GM19468 (cell line): ENCODE data around the gene SPEM3.

ENCODE experiments used
- ATAC-seq: cut with Tn5 transposase; IDR thresholded peaks from one replicate; pipeline ENCODE4 v1.9.1; 2021; ENCODE audit warnings: mild to moderate bottlenecking, moderate library complexity, moderate number of reproducible peaks; ENCODE audit not compliant: unreplicated experiment; ENCODE audit errors: extremely low read depth

The SPEM3 gene

GRCh38 chr17:7428557-7428956 is at the start of gene SPEM3:
Gene SPEM3, plus strand, starts transcription at chr17:7428857. Its CDS starts 46 bp downstream, at chr17:7428903.
- ATAC-seq = no peak

- no peak for ATAC-seq
Measured at GRCh38 chr17:7379134-7379533, 49.5 kb upstream of the SPEM3 start.

GRCh38 chr17:7380321-7380720 is 48.3 kb upstream of the SPEM3 start:
- no peak for ATAC-seq

GRCh38 chr17:7380855-7381683 is 47.6 kb upstream of the SPEM3 start, which contains the start of gene TNK1:
Gene TNK1, plus strand, starts transcription at chr17:7381089. Its CDS starts 1,838 bp downstream, at chr17:7382927.
- ATAC-seq = no peak

- ATAC-seq = no peak
Measured at GRCh38 chr17:7382901-7383300, 45.8 kb upstream of the SPEM3 start.

- no peak for ATAC-seq
Measured at GRCh38 chr17:7383371-7383741, 45.3 kb upstream of the SPEM3 start.

GRCh38 chr17:7383742-7384488 is 44.7 kb upstream of the SPEM3 start:
- ATAC-seq = peak; percentile 44

- ATAC-seq = no peak
Measured at GRCh38 chr17:7384489-7385081, 44.1 kb upstream of the SPEM3 start.

- ATAC-seq = no peak
Measured at GRCh38 chr17:7388856-7389255, 39.8 kb upstream of the SPEM3 start.

GRCh38 chr17:7389924-7390910 is 38.4 kb upstream of the SPEM3 start:
- no peak for ATAC-seq

GRCh38 chr17:7391307-7391706 is 37.4 kb upstream of the SPEM3 start:
- no peak for ATAC-seq

GRCh38 chr17:7392696-7393612 is 35.7 kb upstream of the SPEM3 start:
- ATAC-seq = no peak

- peak; percentile 15 for ATAC-seq
Measured at GRCh38 chr17:7393613-7394451, 34.8 kb upstream of the SPEM3 start.

GRCh38 chr17:7394452-7395191 is 34.0 kb upstream of the SPEM3 start, which contains the start of gene PLSCR3:
Gene PLSCR3, minus strand, starts transcription at chr17:7394525. Its CDS starts 415 bp downstream, at chr17:7394110.
- ATAC-seq = peak; percentile 33

- ATAC-seq = no peak
Measured at GRCh38 chr17:7396147-7396546, 32.5 kb upstream of the SPEM3 start.

- ATAC-seq = no peak
Measured at GRCh38 chr17:7398612-7399011, 30.0 kb upstream of the SPEM3 start.

GRCh38 chr17:7403043-7403726 is 25.5 kb upstream of the SPEM3 start:
- no peak for ATAC-seq
